Neural progenitor cell (in vitro differentiated cells): Measurements from ENCODE around the gene LIG1. TPM values are rescaled to one million over a fixed set of nuclear protein-coding genes. Genes with fewer than 3 reads are reported as not detected.

Experiments
- DNase-seq: peaks from one replicate; pipeline ENCODE4 v3.0.0-alpha.2; 2016; ENCODE audit warnings: low spot score
- H2AFZ ChIP-seq: fragments of 200-600 bp; sonication (generic); replicated peaks from 2 replicates; pipeline ENCODE4 v1.6.1; 2016; ENCODE audit warnings: antibody characterized with exemption
- H3F3A ChIP-seq: fragments of 200-600 bp; sonication (generic); 2 replicates; pipeline ENCODE4 v1.6.1; 2016; ENCODE audit warnings: antibody characterized with exemption, low read depth
- H3K27ac ChIP-seq: fragments of 200-600 bp; sonication (generic); 2 replicates; pipeline ENCODE4 v1.5.1; 2016; ENCODE audit warnings: mild to moderate bottlenecking
- H3K27me3 ChIP-seq: fragments of 200-600 bp; sonication (generic); 2 replicates; pipeline ENCODE4 v1.6.1; 2016; ENCODE audit warnings: mild to moderate bottlenecking, moderate library complexity
- H3K36me3 ChIP-seq: fragments of 200-600 bp; sonication (generic); 2 replicates; pipeline ENCODE4 v1.5.1; 2016
- H3K4me1 ChIP-seq: fragments of 200-600 bp; sonication (generic); 2 replicates; pipeline ENCODE4 v1.6.1; 2016; ENCODE audit warnings: mixed run types
- H3K4me2 ChIP-seq: fragments of 200-600 bp; sonication (generic); 2 replicates; pipeline ENCODE4 v1.6.1; 2016
- H3K4me3 ChIP-seq: fragments of 200-600 bp; sonication (generic); 2 replicates; pipeline ENCODE4 v1.5.1; 2016
- H3K79me2 ChIP-seq: fragments of 200-600 bp; sonication (generic); 2 replicates; pipeline ENCODE4 v1.6.1; 2016; ENCODE audit warnings: low read depth
- H3K9ac ChIP-seq: fragments of 200-600 bp; sonication (generic); 2 replicates; pipeline ENCODE4 v1.6.1; 2016
- H3K9me3 ChIP-seq: fragments of 200-600 bp; sonication (generic); 2 replicates; pipeline ENCODE4 v1.5.1; 2016; ENCODE audit warnings: low read depth
- H4K20me1 ChIP-seq: fragments of 200-600 bp; sonication (generic); 2 replicates; pipeline ENCODE4 v1.6.1; 2016; ENCODE audit warnings: low read depth
- H3K27ac Mint-ChIP-seq: 3 replicates; pipeline ENCODE4 v1.8.0; 2021; ENCODE audit warnings: mixed read lengths
- H3K27me3 Mint-ChIP-seq: 2 replicates; pipeline ENCODE4 v1.8.0; 2022; ENCODE audit warnings: low read depth, mild to moderate bottlenecking, inconsistent platforms, moderate library complexity, mixed read lengths; ENCODE audit not compliant: insufficient read depth
- H3K36me3 Mint-ChIP-seq: 3 replicates; pipeline ENCODE4 v1.8.0; 2021; ENCODE audit warnings: mixed read lengths
- H3K4me1 Mint-ChIP-seq: 3 replicates; pipeline ENCODE4 v1.8.0; 2021; ENCODE audit warnings: mixed read lengths
- H3K4me3 Mint-ChIP-seq: 3 replicates; pipeline ENCODE4 v1.8.0; 2021; ENCODE audit warnings: mild to moderate bottlenecking, moderate library complexity, mixed read lengths
- H3K9me3 Mint-ChIP-seq: 3 replicates; pipeline ENCODE4 v1.8.0; 2020; ENCODE audit warnings: mixed read lengths
- CTCF ChIP-seq: fragments of 200-600 bp; sonication (generic); IDR thresholded peaks from 2 replicates; pipeline ENCODE4 v1.5.1; 2017; ENCODE audit warnings: antibody characterized with exemption, mild to moderate bottlenecking
- EZH2 ChIP-seq: fragments of 200-600 bp; sonication (generic); IDR thresholded peaks from 2 replicates; pipeline ENCODE4 v1.6.1; 2017; ENCODE audit warnings: antibody characterized with exemption, mild to moderate bottlenecking, moderate library complexity
- EZH2phosphoT487 ChIP-seq: fragments of 200-600 bp; sonication (generic); IDR thresholded peaks from 2 replicates; pipeline ENCODE4 v1.6.1; 2017; ENCODE audit warnings: antibody characterized with exemption
- total RNA-seq: library from RNA; depleted of rRNA; stranded (reverse); fragments of >200 nt; gene quantifications from 2 replicates; pipeline ENCODE4 v1.2.3, GENCODE V29; 2015; ENCODE audit warnings: low replicate concordance

The LIG1 gene
- total RNA-seq, 1 donor from 2014 or later, result 40.0 TPM

GRCh38 chr19:48196321-48196763 lies 26.2 kb upstream of the LIG1 start:
- Histone ChIP-seq H3K4me3 (no peak overlapping the region), H3K4me2 (no peak overlapping the region), H3K4me1 (no peaks in the 10 kb centered on the region), H3K79me2 (no peaks in the 10 kb centered on the region), H3K36me3 (no peaks in the 10 kb centered on the region), H4K20me1 (no peaks in the 10 kb centered on the region), H3F3A (no peaks in the 10 kb centered on the region), H3K27me3 (no peaks in the 10 kb centered on the region), H3K27ac (no peak overlapping the region), H3K9me3 (no peaks in the 10 kb centered on the region), H3K9ac (no peak overlapping the region), H2AFZ (no peak overlapping the region)
- DNase-seq, result no peak
- TF ChIP-seq EZH2, result no peak
- no peak for TF ChIP-seq CTCF
- no peak for TF ChIP-seq EZH2phosphoT487
- Mint-ChIP-seq H3K9me3 (no peaks in the 10 kb centered on the region), H3K36me3 (peaks cover 32% of the 10 kb centered on the region), H3K4me1 (peaks cover 9% of the 10 kb centered on the region), H3K27ac (peak overlapping the region; percentile 66), H3K4me3 (no peak overlapping the region), H3K27me3 (peaks cover 4% of the 10 kb centered on the region)

GRCh38 chr19:48194844-48195830 lies 25.0 kb upstream of the LIG1 start:
- TF ChIP-seq CTCF, result no peak
- TF ChIP-seq EZH2, result no peak
- no peaks in the 10 kb centered on the region for H3K79me2 ChIP-seq
- no peak overlapping the region for H3K4me3 ChIP-seq
- no peaks in the 10 kb centered on the region for H3K9me3 ChIP-seq
- peaks cover 4% of the 10 kb centered on the region for H3K27me3 Mint-ChIP-seq
- no peaks in the 10 kb centered on the region for H3K36me3 ChIP-seq
- no peak overlapping the region for H2AFZ ChIP-seq
- H3K27ac Mint-ChIP-seq, result no peak overlapping the region
- no peak overlapping the region for H3K4me3 Mint-ChIP-seq
- peaks cover 9% of the 10 kb centered on the region for H3K4me1 Mint-ChIP-seq
- H3K36me3 Mint-ChIP-seq, result peaks cover 42% of the 10 kb centered on the region
- no peaks in the 10 kb centered on the region for H3K27me3 ChIP-seq
- H3K27ac ChIP-seq, result no peak overlapping the region
- no peaks in the 10 kb centered on the region for H3K4me1 ChIP-seq
- no peaks in the 10 kb centered on the region for H3F3A ChIP-seq
- no peaks in the 10 kb centered on the region for H4K20me1 ChIP-seq
- no peak overlapping the region for H3K9ac ChIP-seq
- no peak overlapping the region for H3K4me2 ChIP-seq
- H3K9me3 Mint-ChIP-seq, result no peaks in the 10 kb centered on the region
- no peak for DNase-seq

DNA sequence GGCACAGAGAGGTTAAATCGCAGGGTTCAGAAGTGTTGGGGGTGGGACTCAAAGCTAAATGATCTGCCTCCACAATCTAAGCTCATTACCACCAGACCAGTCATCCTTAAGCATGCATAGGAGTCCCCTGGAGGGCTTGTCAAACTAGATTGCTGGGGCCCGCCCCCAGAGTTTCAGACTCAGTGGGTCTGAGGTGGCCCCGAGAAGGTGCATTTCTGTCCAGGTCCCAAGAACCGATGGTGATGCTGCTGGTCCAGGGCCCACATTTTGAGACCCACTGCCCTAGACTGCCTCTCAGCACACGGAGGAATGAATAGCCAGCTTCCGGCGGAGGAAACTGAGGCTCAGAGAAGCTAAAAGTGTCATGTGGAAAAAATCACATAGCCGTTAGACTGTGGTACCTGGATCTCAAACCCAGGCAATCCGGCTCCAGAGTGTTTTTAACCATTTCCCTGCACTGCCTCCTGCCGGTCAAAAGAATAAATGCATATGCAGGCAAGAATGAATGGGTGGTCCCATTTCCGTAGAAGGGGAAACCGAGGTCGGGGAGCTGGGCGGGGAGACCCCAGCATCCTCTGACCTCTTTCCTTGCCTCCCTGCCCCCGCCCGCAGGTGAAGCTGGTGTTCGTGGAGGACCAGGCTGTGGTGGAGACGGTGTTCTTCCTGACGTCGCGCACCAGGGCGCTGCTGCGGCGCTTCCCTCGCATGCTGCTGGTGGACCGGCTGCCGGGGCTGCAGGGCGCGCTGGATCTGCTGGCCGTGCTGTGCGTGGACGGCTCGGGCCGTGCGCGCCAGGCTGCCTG lies 24.1 kb upstream of the LIG1 start:
- Histone ChIP-seq H3K4me3 (no peak overlapping the region), H3K9me3 (no peaks in the 10 kb centered on the region), H2AFZ (no peak overlapping the region), H3K27ac (no peak overlapping the region), H3F3A (no peaks in the 10 kb centered on the region), H3K27me3 (no peaks in the 10 kb centered on the region), H3K4me2 (no peak overlapping the region), H3K9ac (no peak overlapping the region), H3K36me3 (no peaks in the 10 kb centered on the region), H3K4me1 (no peaks in the 10 kb centered on the region), H3K79me2 (no peaks in the 10 kb centered on the region), H4K20me1 (no peaks in the 10 kb centered on the region)
- peak; percentile 48 for DNase-seq
- Mint-ChIP-seq H3K4me3 (no peak overlapping the region), H3K36me3 (peaks cover 43% of the 10 kb centered on the region), H3K4me1 (peaks cover 7% of the 10 kb centered on the region), H3K27ac (peak overlapping the region; percentile 78), H3K9me3 (peaks cover 5% of the 10 kb centered on the region), H3K27me3 (peaks cover 2% of the 10 kb centered on the region)
- TF ChIP-seq CTCF (peak; percentile 64), EZH2 (no peak)
